Measurements from ENCODE around the gene GBA2. TPM values are rescaled to one million over a fixed set of nuclear protein-coding genes. Genes with fewer than 3 reads are reported as not detected.

GBA2 gene
- total and polyA plus RNA-seq, 2 experiments from 2014 or later: 20.3 to 27.6 TPM

DNA sequence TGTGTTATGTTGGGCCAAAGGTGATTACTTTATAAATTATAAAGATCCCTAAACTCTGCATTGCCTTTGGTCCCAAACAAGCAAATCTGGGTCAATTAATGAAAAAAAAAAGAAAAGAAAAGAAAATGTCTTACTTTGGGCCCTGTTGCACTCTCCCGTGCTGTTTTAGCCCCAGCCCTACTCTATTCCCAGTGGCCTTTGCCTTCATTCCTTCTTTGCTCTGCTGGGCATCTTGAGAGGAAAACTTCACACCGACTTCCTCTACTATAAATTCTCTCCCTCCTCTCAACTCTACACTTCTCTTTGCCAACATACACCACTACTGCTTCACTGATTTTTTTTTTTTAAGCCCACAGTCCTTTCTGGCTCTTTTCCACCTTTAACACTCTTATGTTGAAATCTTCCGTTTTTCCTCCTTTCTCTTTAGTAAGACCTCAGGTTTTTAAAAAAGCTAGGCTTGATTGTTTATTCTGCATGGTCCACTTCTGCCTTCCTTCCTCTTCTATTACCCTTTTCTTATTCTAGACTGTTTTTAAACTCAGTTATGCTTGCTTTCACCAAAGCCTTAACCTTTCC lies 9.5 kb upstream of the GBA2 start:
- 27 to 30% methylated on average over 3 of the region's 3 CpGs for WGBS, 2 experiments (ENCODE audit: low coverage in 1 of 2, low lambda C conversion rate in 2 of 2, missing lambda C conversion rate in 2 of 2)

DNA sequence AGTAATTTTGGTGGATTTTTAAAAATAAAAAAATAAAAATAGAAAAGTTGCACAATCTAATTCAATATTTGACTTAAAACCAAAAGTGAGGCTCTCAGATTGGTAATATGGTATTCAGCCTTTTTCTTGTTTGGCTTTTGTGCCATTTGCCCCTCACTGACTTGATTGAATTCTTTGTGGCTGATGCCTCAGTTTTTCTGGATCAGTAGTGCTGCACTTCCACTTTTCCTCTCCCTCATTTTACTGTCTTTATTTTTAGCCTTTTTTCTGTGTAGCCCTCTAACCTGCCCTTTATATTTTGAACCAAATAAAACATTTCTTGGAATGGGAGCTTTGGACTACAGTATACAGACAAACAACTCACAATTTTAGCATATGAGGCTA lies 8.9 kb upstream of the GBA2 start:
- peaks cover 8% of the 10 kb centered on the region for H3K4me1 ChIP-seq (ENCODE audit: insufficient read depth)
- H3K9ac ChIP-seq: no peak overlapping the region
- no peak overlapping the region for H3K4me2 ChIP-seq (ENCODE audit: unreplicated experiment)
- H3K4me3 ChIP-seq: no peak overlapping the region
- H3K27ac ChIP-seq: no peak overlapping the region
- no peaks in the 10 kb centered on the region for H3K27me3 ChIP-seq (replicated peaks; ENCODE audit: insufficient read depth)
- DNase-seq: no peak
- in situ Hi-C loops (cut with MboI): no loop called here
- peaks cover 3% of the 10 kb centered on the region; the same call in 1 of the 2 replicates for H3K36me3 ChIP-seq (ENCODE audit: low read depth)
- TF ChIP-seq EZH2phosphoT487 (IDR thresholded peaks at IDR 0.05; ENCODE audit: insufficient read depth, low read depth) (no peak), EZH2 (IDR thresholded peaks at IDR 0.05; ENCODE audit: insufficient read depth, poor library complexity, severe bottlenecking) (no peak)
- no peaks in the 10 kb centered on the region for H3K9me3 ChIP-seq (ENCODE audit: low read depth)
- H2AFZ ChIP-seq: no peak overlapping the region
- 0 out of 2 replicates have a peak, but pooled peaks cover 13% of the 10 kb centered on the region for H3F3A ChIP-seq (ENCODE audit: insufficient read depth)
- H4K20me1 ChIP-seq (ENCODE audit: insufficient read depth): no peaks in the 10 kb centered on the region
- H3K79me2 ChIP-seq (ENCODE audit: insufficient read depth): no peaks in the 10 kb centered on the region
- no peaks in the 10 kb centered on the region for H3K9me2 ChIP-seq (ENCODE audit: insufficient read depth)

More for the DNA sequence above, 9.5 kb upstream of the GBA2 start:
- no peaks in the 10 kb centered on the region for H4K20me1 ChIP-seq (ENCODE audit: insufficient read depth)
- H3K36me3 ChIP-seq (ENCODE audit: low read depth): no peaks in the 10 kb centered on the region
- no peak overlapping the region for H3K4me2 ChIP-seq (ENCODE audit: unreplicated experiment)
- H3K9me2 ChIP-seq (ENCODE audit: insufficient read depth): no peaks in the 10 kb centered on the region
- in situ Hi-C loops (cut with MboI): no loop called here
- no peak overlapping the region for H3K4me3 ChIP-seq
- DNase-seq: no peak
- no peaks in the 10 kb centered on the region for H3K9me3 ChIP-seq (ENCODE audit: low read depth)
- H3K27ac ChIP-seq: no peak overlapping the region
- TF ChIP-seq EZH2phosphoT487 (IDR thresholded peaks at IDR 0.05; ENCODE audit: insufficient read depth, low read depth) (no peak), EZH2 (IDR thresholded peaks at IDR 0.05; ENCODE audit: insufficient read depth, poor library complexity, severe bottlenecking) (no peak)
- H3F3A ChIP-seq (ENCODE audit: insufficient read depth): 0 out of 2 replicates have a peak, but pooled peaks cover 13% of the 10 kb centered on the region
- no peaks in the 10 kb centered on the region for H3K79me2 ChIP-seq (ENCODE audit: insufficient read depth)
- H2AFZ ChIP-seq: no peak overlapping the region
- H3K27me3 ChIP-seq (replicated peaks; ENCODE audit: insufficient read depth): no peaks in the 10 kb centered on the region
- peaks cover 8% of the 10 kb centered on the region for H3K4me1 ChIP-seq (ENCODE audit: insufficient read depth)
- no peak overlapping the region for H3K9ac ChIP-seq

DNA sequence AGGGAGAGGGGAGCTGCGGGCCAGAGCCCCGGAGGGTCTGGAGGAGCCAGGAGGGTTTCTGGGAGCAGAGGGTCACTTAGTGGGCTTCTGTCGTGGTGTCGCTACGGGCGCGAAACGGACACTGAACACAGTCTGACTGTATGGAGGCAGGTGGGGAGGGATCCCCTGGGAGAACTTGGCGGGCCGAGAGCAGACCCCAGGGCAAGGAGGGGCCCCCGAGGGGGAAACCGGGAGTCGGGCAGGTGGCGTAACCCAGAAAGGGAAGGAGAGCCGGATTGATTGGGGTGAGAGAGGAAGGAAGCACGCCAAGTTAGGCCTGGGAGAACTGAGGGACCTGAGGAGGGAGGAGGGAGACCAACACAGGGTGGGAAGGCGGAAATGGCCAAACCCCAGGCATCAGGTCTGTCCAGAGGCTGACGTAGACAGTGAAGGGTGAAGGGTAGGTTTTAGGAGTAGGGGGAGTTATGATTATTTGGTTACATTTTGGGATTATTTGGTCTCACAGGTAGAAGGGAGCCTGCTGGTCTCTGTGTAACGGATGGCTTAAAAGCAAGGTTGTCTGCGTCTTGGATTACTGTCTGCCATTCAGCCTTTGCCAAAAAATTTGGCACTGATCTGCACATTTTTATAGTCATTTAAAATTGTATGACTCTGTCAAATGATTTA lies 8.3 kb upstream of the GBA2 start:
- Histone ChIP-seq H3K4me3 (peak overlapping the region; percentile 59), H3F3A (ENCODE audit: insufficient read depth) (0 out of 2 replicates have a peak, but pooled peaks cover 13% of the 10 kb centered on the region), H4K20me1 (ENCODE audit: insufficient read depth) (no peaks in the 10 kb centered on the region), H3K9ac (no peak overlapping the region), H2AFZ (no peak overlapping the region), H3K9me2 (ENCODE audit: insufficient read depth) (no peaks in the 10 kb centered on the region), H3K36me3 (ENCODE audit: low read depth) (peaks cover 8% of the 10 kb centered on the region), H3K4me1 (ENCODE audit: insufficient read depth) (peaks cover 8% of the 10 kb centered on the region), H3K27ac (no peak overlapping the region), H3K4me2 (ENCODE audit: unreplicated experiment) (no peak overlapping the region), H3K79me2 (ENCODE audit: insufficient read depth) (no peaks in the 10 kb centered on the region), H3K9me3 (ENCODE audit: low read depth) (no peaks in the 10 kb centered on the region), H3K27me3 (replicated peaks; ENCODE audit: insufficient read depth) (no peaks in the 10 kb centered on the region)
- in situ Hi-C loops (cut with MboI): no loop called here
- TF ChIP-seq EZH2 (IDR thresholded peaks at IDR 0.05; ENCODE audit: insufficient read depth, poor library complexity, severe bottlenecking) (no peak), EZH2phosphoT487 (IDR thresholded peaks at IDR 0.05; ENCODE audit: insufficient read depth, low read depth) (no peak)
- 11 to 18% methylated on average over 18 to 20 of the region's 20 CpGs for WGBS, 2 experiments (ENCODE audit: low coverage in 1 of 2, low lambda C conversion rate in 2 of 2, missing lambda C conversion rate in 2 of 2)
- DNase-seq: no peak

DNA sequence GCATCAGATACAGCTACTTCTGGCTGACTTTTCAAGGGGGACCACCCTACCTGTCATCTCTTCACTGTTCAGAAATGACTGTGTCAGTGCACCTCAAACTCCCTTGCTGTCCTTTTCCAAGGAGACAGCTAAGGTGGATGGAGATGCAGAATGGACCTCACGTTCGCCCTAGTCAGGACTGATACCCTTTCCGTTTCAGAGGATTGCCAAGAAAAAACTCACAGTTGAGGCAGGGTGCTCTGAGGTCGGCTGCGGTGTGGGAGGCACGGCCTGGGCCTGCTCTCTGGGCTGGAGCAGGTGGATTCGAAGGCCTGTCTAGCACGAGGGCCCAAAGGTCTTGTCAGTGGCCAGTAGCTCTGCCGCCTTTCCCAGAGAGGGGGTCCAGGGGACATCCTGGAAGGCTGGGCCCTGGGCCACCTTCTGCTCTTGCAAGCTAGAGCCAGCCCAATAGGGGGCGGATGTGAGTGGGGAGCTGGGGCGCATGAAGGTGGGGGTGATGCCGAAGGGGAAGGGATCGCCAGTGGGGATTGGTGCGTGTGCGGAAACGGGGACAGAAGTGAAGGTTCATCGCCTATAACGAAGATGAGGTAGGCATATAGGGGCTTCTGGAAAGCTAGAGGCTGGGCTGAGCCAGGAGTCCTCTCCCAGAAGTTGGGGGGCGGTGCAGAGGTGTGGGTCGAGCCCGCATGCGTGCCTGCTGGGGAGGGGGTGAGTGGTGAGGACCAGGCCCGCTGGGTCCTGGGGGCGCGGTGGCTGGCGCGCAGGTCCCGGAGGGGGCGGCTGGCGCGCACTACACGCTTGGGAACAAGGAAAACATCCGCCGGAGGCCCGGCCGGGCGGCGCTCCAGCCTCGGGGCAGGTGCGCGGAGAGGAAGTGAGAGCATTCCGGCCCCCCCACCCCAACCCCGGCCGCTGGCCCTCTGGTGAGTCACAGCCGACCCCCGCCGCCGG lies 7.5 kb upstream of the GBA2 start:
- Histone ChIP-seq H3K9me2 (ENCODE audit: insufficient read depth) (no peaks in the 10 kb centered on the region), H3K9me3 (ENCODE audit: low read depth) (no peaks in the 10 kb centered on the region), H3K79me2 (ENCODE audit: insufficient read depth) (no peaks in the 10 kb centered on the region), H3K9ac (no peak overlapping the region; the same call in 1 of the 2 replicates), H3K27ac (no peak overlapping the region), H3F3A (ENCODE audit: insufficient read depth) (0 out of 2 replicates have a peak, but pooled peaks cover 13% of the 10 kb centered on the region), H3K4me1 (ENCODE audit: insufficient read depth) (peaks cover 8% of the 10 kb centered on the region), H3K4me2 (ENCODE audit: unreplicated experiment) (peak overlapping the region; percentile 67), H3K4me3 (peak overlapping the region; percentile 59), H2AFZ (no peak overlapping the region), H3K36me3 (ENCODE audit: low read depth) (peaks cover 10% of the 10 kb centered on the region), H4K20me1 (ENCODE audit: insufficient read depth) (no peaks in the 10 kb centered on the region), H3K27me3 (replicated peaks; ENCODE audit: insufficient read depth) (no peaks in the 10 kb centered on the region)
- in situ Hi-C loops (cut with MboI): no loop called here
- 22 to 50% methylated on average over 16 to 48 of the region's 48 CpGs for WGBS, 2 experiments (ENCODE audit: low coverage in 1 of 2, low lambda C conversion rate in 2 of 2, missing lambda C conversion rate in 2 of 2)
- TF ChIP-seq EZH2 (IDR thresholded peaks at IDR 0.05; ENCODE audit: insufficient read depth, poor library complexity, severe bottlenecking): no peak
- TF ChIP-seq EZH2phosphoT487 (IDR thresholded peaks at IDR 0.05; ENCODE audit: insufficient read depth, low read depth): no peak
- DNase-seq: peak; percentile 38

Measured in GM23248 (cell line).